NCI-H128 (cell line): Measurements from ENCODE around the gene APOBEC3G.
"Not testable (repeated sequence)": the region's sequence is repeated elsewhere in the genome, so short reads cannot be mapped to it uniquely, and the experiment has no call there.

Experiments
- DNase-seq: peaks from one replicate; lab custom pipeline; 2025; ENCODE audit not compliant: unreplicated experiment; lab: John Stamatoyannopoulos, UW

Gene APOBEC3G

DNA sequence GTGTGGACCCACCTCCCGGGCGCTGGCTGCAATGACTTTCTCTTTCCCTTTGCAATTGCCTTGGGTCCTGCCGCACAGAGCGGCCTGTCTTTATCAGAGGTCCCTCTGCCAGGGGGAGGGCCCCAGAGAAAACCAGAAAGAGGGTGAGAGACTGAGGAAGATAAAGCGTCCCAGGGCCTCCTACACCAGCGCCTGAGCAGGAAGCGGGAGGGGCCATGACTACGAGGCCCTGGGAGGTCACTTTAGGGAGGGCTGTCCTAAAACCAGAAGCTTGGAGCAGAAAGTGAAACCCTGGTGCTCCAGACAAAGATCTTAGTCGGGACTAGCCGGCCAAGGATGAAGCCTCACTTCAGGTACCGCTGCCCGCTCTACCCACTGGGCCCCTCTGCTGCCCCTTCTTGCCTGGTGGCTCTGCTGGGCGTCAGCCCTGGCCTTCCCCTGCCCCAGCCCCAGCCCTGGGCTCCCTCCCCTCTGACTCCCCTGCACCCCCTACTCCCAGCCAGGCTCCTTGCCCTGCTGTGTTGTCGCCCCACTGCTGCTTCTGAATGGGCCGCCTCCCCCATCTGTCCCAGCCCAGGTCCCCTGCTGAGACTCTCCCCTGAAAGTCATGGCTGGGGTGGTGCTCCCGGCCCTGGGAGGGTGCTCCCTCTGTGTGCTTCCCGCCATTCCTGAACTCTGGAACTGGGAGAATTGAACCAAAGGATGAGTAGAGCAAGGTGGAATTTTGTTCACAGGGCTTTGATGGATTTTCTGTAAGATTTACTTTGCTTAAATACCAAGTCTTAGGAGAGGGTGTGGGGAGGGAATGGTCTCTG lies at the start of gene APOBEC3G:
Gene APOBEC3G, plus strand, starts transcription at position 250 of the 815 bp plus-strand sequence. Its CDS starts 87 bp downstream, at position 337.
- DNase-seq, result not testable (repeated sequence)

- no peak for DNase-seq
Measured at GRCh38 chr22:39027717-39028116, 49.4 kb upstream of the APOBEC3G start.

DNA sequence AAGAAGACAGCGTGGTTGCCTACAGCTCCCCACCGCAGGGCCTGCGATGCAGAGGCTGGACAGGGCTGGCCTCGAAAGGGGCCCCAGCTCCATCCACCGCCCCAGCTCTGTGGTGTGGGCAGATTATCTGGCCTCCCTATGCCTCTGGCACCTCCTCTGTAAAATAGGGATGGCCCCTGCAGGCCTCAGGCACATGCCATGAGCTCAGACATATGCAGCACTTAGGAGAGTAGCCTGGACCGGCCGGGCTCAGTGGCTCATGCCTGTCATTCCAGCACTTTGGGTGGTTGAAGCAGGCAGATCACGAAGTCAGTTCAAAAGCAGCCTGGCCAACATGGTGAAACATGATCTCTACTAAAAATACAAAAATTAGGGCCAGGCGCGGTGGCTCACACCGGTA lies 48.8 kb upstream of the APOBEC3G start:
- DNase-seq, result no peak

- DNase-seq, result no peak
Measured at GRCh38 chr22:39029227-39029626, 47.8 kb upstream of the APOBEC3G start.

- DNase-seq, result no peak
Measured at GRCh38 chr22:39030705-39031104, 46.4 kb upstream of the APOBEC3G start.

GRCh38 chr22:39031434-39032295 lies 45.4 kb upstream of the APOBEC3G start:
- DNase-seq, result not testable (repeated sequence)

GRCh38 chr22:39037071-39037470 lies 40.0 kb upstream of the APOBEC3G start:
- not testable (repeated sequence) for DNase-seq

DNA sequence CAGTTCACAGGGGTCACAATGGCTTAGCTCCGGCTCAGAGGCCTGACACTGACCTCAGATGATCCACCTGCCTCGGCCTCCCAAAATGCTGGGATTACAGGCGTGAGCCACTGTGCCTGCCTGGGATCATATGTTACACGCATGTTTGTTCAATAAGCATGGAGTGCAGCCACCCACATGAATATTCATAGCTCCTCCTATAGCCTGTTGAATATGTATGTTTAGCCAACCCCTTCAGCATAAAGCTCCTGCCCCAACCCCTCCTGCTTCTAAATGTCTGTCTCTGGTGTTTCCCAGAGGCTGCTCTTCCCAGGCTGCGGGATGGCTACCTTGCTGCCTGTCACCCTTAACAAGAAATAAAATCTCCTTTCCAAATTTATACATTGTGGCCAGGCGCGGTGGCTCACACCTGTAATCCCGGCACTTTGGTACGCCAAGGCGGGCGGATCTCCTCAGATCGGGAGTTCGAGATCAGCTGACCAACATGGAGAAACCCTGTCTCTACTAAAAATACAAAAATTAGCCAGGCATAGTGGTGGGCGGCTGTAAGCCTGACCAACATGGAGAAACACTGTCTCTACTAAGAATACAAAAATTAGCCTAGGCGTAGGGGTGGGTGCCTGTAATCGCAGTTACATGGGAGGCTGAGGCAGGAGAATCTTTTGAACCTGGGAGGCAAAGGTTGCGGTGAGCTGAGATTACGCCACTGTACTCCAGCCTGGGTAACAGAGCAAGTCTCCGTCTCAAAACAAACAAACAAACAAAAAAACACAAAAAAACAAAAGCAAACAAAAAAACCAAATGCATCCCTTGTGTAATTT lies 37.6 kb upstream of the APOBEC3G start:
- DNase-seq, result no peak

GRCh38 chr22:39040155-39040537 lies 36.9 kb upstream of the APOBEC3G start:
- DNase-seq, result not testable (repeated sequence)

DNA sequence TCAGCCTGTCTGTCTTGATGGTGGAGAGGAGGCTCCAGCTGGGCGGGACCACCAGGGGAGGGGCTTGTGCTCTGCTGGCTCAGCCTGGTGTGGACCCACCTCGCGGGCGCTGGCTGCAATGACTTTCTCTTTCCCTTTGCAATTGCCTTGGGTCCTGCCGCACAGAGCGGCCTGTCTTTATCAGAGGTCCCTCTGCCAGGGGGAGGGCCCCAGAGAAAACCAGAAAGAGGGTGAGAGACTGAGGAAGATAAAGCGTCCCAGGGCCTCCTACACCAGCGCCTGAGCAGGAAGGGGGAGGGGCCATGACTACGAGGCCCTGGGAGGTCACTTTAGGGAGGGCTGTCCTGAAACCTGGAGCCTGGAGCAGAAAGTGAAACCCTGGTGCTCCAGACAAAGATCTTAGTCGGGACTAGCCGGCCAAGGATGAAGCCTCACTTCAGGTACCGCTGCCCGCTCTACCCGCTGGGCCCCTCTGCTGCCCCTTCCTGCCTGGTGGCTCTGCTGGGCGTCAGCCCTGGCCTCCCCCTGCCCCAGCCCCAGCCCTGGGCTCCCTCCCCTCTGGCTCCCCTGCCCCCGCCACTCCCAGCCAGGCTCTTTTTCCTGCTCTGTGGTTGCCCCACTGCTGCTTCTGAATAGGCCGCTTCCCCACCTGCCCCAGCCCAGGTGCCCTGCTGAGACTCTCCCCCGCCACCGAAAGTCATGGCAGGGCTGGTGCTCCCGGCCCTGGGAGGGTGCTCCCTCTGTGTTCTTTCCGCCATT lies 36.4 kb upstream of the APOBEC3G start, which contains the start of gene APOBEC3F:
Gene APOBEC3F, plus strand, starts transcription at position 327 of the 759 bp plus-strand sequence. Its CDS starts 97 bp downstream, at position 424.
- not testable (repeated sequence) for DNase-seq

- no peak for DNase-seq
Measured at GRCh38 chr22:39041908-39042307, 35.2 kb upstream of the APOBEC3G start.

DNA sequence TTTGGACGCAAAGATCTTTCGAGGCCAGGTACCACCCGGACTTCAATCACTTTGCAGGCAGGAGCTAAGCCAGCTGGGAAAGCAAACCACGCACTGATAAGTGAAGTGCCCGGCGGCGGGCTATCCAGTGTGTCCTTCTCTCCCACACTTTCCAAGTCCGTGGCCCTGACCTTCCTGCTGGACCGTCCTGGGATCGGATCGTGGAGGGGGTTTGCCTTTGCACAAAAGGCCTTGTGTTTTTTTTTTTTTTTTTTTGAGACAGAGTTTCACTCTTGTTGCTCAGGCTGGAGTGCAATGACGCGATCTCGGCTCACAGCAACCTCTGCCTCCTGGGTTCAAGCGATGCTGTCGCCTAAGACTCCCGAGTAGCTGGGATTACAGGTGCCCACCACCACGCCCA lies 34.0 kb upstream of the APOBEC3G start:
- not testable (repeated sequence) for DNase-seq

- not testable (repeated sequence) for DNase-seq
Measured at GRCh38 chr22:39045136-39045535, 31.9 kb upstream of the APOBEC3G start.

- DNase-seq, result not testable (repeated sequence)
Measured at GRCh38 chr22:39049486-39049885, 27.6 kb upstream of the APOBEC3G start.

GRCh38 chr22:39051844-39052495 lies 25.1 kb upstream of the APOBEC3G start:
- DNase-seq, result not testable (repeated sequence)

DNA sequence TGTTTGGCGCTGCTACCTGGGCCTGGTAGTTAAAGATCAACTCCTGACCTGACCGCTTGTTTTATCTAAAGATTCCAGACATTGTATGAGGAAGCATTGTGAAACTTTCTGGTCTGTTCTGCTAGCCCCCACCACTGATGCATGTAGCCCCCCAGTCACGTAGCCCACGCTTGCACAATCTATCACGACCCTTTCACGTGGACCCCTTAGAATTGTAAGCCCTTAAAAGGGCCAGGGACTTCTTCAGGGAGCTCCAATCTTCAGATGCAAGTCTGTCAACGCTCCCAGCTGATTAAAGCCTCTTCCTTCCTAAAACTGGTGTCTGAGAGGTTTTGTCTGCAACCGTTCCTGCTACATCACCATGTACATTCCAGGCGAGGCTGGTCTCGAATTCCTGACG lies 21.4 kb upstream of the APOBEC3G start:
- DNase-seq, result no peak

DNA sequence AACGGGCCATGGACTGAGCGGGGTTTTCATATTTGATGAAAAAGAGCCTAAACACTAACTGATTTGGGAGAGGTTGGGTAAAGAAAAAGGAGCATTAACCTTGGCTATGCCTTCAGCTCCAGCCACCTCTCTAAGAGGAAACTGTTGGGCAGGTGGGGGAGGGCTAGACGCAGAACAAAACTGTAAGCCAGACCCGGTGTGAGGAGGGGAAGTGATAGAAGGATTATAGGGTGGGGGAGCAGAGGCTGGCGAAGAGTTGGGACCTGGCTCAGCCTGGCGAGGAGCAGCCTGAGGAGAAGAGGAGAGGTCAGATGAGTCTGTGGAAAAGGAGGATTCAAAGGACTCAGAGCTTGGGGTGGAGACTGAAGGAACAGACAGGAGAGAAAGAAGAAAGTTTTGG lies 15.8 kb upstream of the APOBEC3G start:
- DNase-seq, result not testable (repeated sequence)

DNA sequence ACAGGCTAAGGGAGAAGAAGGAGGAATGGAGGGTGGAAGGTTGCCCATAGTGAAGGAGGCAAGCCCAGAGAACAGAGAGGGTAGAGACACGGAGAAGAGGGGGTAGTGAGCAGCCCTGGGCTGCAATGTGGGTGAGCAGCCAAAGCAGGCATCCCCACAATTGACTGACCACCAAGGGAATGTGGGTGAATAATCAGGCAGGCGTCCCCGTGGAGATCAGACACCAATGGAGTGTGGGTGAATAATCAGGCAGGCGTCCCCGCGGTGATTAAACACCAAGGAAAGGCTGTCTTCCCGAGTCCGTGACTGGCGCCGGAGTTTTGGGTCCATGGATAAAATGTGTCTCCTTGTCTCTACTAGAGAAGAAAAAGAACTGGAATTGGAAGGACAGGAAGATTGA lies 15.1 kb upstream of the APOBEC3G start:
- not testable (repeated sequence) for DNase-seq

DNA sequence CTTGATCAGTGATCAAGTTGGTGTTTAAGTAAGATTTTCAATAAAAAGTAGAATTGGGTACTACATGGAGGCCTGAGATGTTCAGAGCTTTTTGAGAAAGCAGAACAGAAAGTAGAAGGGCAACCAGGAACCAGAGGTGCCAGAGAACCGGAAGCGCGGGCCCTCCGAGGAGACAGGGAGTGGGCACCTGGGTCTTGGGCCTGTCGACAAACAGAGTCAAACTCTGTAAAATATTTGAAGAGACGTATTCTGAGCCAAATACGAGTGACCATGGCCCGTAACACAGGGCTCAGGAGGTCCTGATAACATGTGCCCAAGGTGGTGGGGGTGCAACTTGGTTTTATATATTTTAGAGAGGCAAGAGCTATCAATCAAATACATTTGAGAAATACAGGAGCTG lies 13.2 kb upstream of the APOBEC3G start:
- not testable (repeated sequence) for DNase-seq
